Endothelial cell of umbilical vein (primary cell): ENCODE data around the gene ZNF625. TPM values are rescaled to one million over a fixed set of nuclear protein-coding genes. Genes with fewer than 3 reads are reported as not detected.

Experiments
- Bru-seq: library from RNA; stranded (reverse); fragments of 400-500 nt; gene quantifications from one replicate; lab custom pipeline; 2021; lab: Mats Ljungman, UMichigan
- BruChase-seq, 2 experiments: library from RNA; stranded (reverse); fragments of 400-500 nt; gene quantifications; one replicate each; lab custom pipeline; 2021; lab: Mats Ljungman, UMichigan
- BruUV-seq: library from RNA; stranded (reverse); fragments of 400-500 nt; replicated peaks from 2 replicates; lab custom pipeline; 2021; lab: Mats Ljungman, UMichigan
- CTCF ChIA-PET: fragments of 300-600, 350-600 bp; sonication (Branson Sonifier 250); formaldehyde crosslinking; loops from one replicate; lab custom pipeline; 2021; ENCODE audit warnings: antibody characterized with exemption, inconsistent platforms; lab: Charles Lee
- POLR2A ChIA-PET: fragments of 300-600, 350-600 bp; sonication (Branson Sonifier 250); formaldehyde crosslinking; loops from one replicate; lab custom pipeline; 2021; ENCODE audit warnings: antibody characterized with exemption, inconsistent platforms; lab: Charles Lee
- DNase-seq: peaks from one replicate; pipeline ENCODE4 v3.0.0-alpha.2; 2011; ENCODE audit warnings: low read depth, low spot score
- FAIRE-seq: peaks from 2 replicates; lab custom pipeline; 2011; peaks lifted over from hg19 to GRCh38; lab: Jason Lieb, UNC
- H2AFZ ChIP-seq: 2 replicates; pipeline ENCODE4 v1.6.0; 2012; ENCODE audit warnings: low read depth, low read length, control low read depth, inconsistent platforms
- H3K27ac ChIP-seq: 2 replicates; pipeline ENCODE4 v1.5.1; 2011; ENCODE audit warnings: low read depth, mild to moderate bottlenecking, control low read depth, low read length, moderate library complexity; ENCODE audit not compliant: insufficient read depth
- H3K27me3 ChIP-seq, 2 experiments: 2 replicates each; pipeline versions ENCODE4 v1.6.0 to v1.6.1; 2011; ENCODE audit warnings: low read length in 2 of 2, mixed read lengths in 1 of 2; ENCODE audit not compliant: control insufficient read depth in 2 of 2, insufficient read depth in 2 of 2
- H3K36me3 ChIP-seq, 2 experiments: 2 replicates in 1 of 2; 3 replicates in 1 of 2; pipeline ENCODE4 v1.5.1; 2011; ENCODE audit warnings: low read length in 2 of 2, mild to moderate bottlenecking in 1 of 2, moderate library complexity in 1 of 2; ENCODE audit not compliant: control insufficient read depth in 2 of 2, insufficient read depth in 2 of 2; ENCODE audit errors: extremely low read depth in 1 of 2
- H3K4me1 ChIP-seq: 3 replicates; pipeline ENCODE4 v1.5.1; 2011; ENCODE audit warnings: mild to moderate bottlenecking, low read length; ENCODE audit not compliant: control insufficient read depth, insufficient read depth; ENCODE audit errors: extremely low read depth
- H3K4me2 ChIP-seq: 2 replicates; pipeline ENCODE4 v1.6.1; 2011; ENCODE audit warnings: low read length, control low read depth, mixed read lengths; ENCODE audit not compliant: insufficient read depth
- H3K4me3 ChIP-seq, 3 experiments: fragments of 200-600 bp in 1 of 3; sonication (generic), shearing (Covaris generic) in 1 of 3; replicated peaks in 1 of 3; 2 replicates each; pipeline ENCODE4 v1.5.1; 2011 to 2016; ENCODE audit warnings: control low read depth in 3 of 3, low read length in 3 of 3, mild to moderate bottlenecking in 2 of 3, inconsistent platforms in 1 of 3, low read depth in 1 of 3, moderate library complexity in 1 of 3; ENCODE audit not compliant: insufficient read depth in 1 of 3
- H3K79me2 ChIP-seq: 2 replicates; pipeline ENCODE4 v1.6.0; 2012; ENCODE audit warnings: low read length, inconsistent platforms; ENCODE audit not compliant: control insufficient read depth, insufficient read depth
- H3K9ac ChIP-seq: replicated peaks from 2 replicates; pipeline ENCODE3; 2011; ENCODE audit warnings: low read length, control low read depth; ENCODE audit not compliant: insufficient read depth; ENCODE audit errors: extremely low read depth
- H3K9me1 ChIP-seq: replicated peaks from 3 replicates; pipeline ENCODE4 v1.6.0; 2011; ENCODE audit warnings: mild to moderate bottlenecking, low read length; ENCODE audit not compliant: control insufficient read depth, insufficient read depth; ENCODE audit errors: extremely low read depth
- H3K9me3 ChIP-seq: replicated peaks from 2 replicates; pipeline ENCODE4 v1.5.1; 2012; ENCODE audit warnings: low read length, inconsistent platforms; ENCODE audit not compliant: control insufficient read depth, insufficient read depth
- H4K20me1 ChIP-seq: replicated peaks from 2 replicates; pipeline ENCODE3; 2011; ENCODE audit warnings: mild to moderate bottlenecking, low read length; ENCODE audit not compliant: control insufficient read depth, insufficient read depth; ENCODE audit errors: extremely low read depth
- CTCF ChIP-seq, 2 donors: IDR thresholded peaks; 1 replicate in 1 of 2; 2 replicates in 1 of 2; pipeline ENCODE4 v1.5.1; 2011; ENCODE audit warnings: low read length in 2 of 2, mild to moderate bottlenecking in 2 of 2, moderate library complexity in 2 of 2, control low read depth in 1 of 2, inconsistent platforms in 1 of 2, low read depth in 1 of 2; ENCODE audit not compliant: insufficient read depth in 1 of 2; ENCODE audit errors: extremely low read depth in 1 of 2
- EZH2 ChIP-seq: IDR thresholded peaks from 2 replicates; pipeline ENCODE4 v1.6.1; 2012; ENCODE audit warnings: borderline replicate concordance, low read depth, mild to moderate bottlenecking, moderate library complexity, low read length, inconsistent platforms; ENCODE audit not compliant: severe bottlenecking
- FOS ChIP-seq: IDR thresholded peaks from 2 replicates; pipeline ENCODE4 v1.6.1; 2011; ENCODE audit warnings: mild to moderate bottlenecking, low read length, moderate library complexity, borderline replicate concordance; ENCODE audit not compliant: insufficient read depth
- GATA2 ChIP-seq: IDR thresholded peaks from 2 replicates; pipeline ENCODE4 v1.7.0; 2011; ENCODE audit warnings: low read depth, mild to moderate bottlenecking, moderate library complexity, mixed read lengths, low read length; ENCODE audit not compliant: insufficient read length, insufficient read depth
- JUN ChIP-seq: IDR thresholded peaks from 2 replicates; pipeline ENCODE4 v1.6.1; 2011; ENCODE audit warnings: borderline replicate concordance, low read depth; ENCODE audit not compliant: insufficient read length, insufficient read depth
- MAX ChIP-seq: IDR thresholded peaks from 2 replicates; pipeline ENCODE4 v1.6.1; 2011; ENCODE audit not compliant: insufficient read depth, insufficient read length
- MYC ChIP-seq: IDR thresholded peaks from one replicate; pipeline ENCODE4 v1.6.1; 2011; ENCODE audit warnings: mild to moderate bottlenecking, low read depth, low read length
- POLR2A ChIP-seq: IDR thresholded peaks from 2 replicates; pipeline ENCODE4 v1.6.1; 2012; ENCODE audit warnings: low read depth, mild to moderate bottlenecking, control low read depth, low read length
- POLR2AphosphoS5 ChIP-seq: IDR thresholded peaks from 2 replicates; pipeline ENCODE4 v1.6.1; 2012; ENCODE audit warnings: low read depth, mild to moderate bottlenecking, control low read depth, low read length, moderate library complexity; ENCODE audit not compliant: insufficient read depth
- dilution Hi-C: fragments of 300-500 bp; cut with MboI; formaldehyde crosslinking; loops from one replicate; pipeline ENCODE4 v1.15.0; 2019; ENCODE audit warnings: low sequenced_read_pairs; ENCODE audit not compliant: extremely low pct_ligation_motif_present
- intact Hi-C: fragments of 100-400 bp; cut with micrococcal nuclease; formaldehyde crosslinking; loops from one replicate; pipeline ENCODE4 v1.10.0; 2022
- long read RNA-seq: library from polyadenylated mRNA; stranded (forward); transcript quantifications from one replicate; pipeline ENCODE4 v2.0.0, GENCODE V29; 2021
- polyA minus RNA-seq, 3 experiments: library from RNA; depleted of rRNA, polyadenylated mRNA; stranded (reverse); fragments of >200 nt; gene quantifications; 1 replicate in 1 of 3; 2 replicates in 2 of 3; pipeline ENCODE4 v1.2.3, GENCODE V29; 2011
- polyA plus RNA-seq, 4 experiments: library from polyadenylated mRNA; depleted of rRNA in 3 of 4; stranded (reverse) in 3 of 4; unstranded in 1 of 4; fragments of >200 nt; gene quantifications; 2 replicates each; pipeline versions ENCODE4 v1.2.1 to v1.2.3, GENCODE V29; 2011 to 2012; ENCODE audit warnings: missing spikeins in 1 of 4
- total RNA-seq: library from RNA; stranded (reverse); gene quantifications from 2 replicates; pipeline ENCODE4 v1.2.3, GENCODE V29; 2021

Gene ZNF625
- total RNA-seq (6.7 and 7.1 TPM in 2 replicates), polyA plus RNA-seq (0.73 and 0.90 TPM in 2 replicates), polyA minus RNA-seq (4.4 and 8.0 TPM in 2 replicates), Bru-seq, nascent RNA (percentile 80 among the genes with signal in this experiment), BruChase-seq, experiment 1, labeled RNA remaining after a 6-hour chase (percentile 80 among the genes with signal in this experiment), BruChase-seq, experiment 2, labeled RNA remaining after a 2-hour chase (percentile 87 among the genes with signal in this experiment)
- polyA plus RNA-seq (2011; cell fraction: cytosol; rRNA removed): 1.3 and 2.1 TPM in 2 replicates
- 4.0 and 4.2 TPM in 2 replicates for polyA plus RNA-seq (2011; cell fraction: nucleus; rRNA removed)
- 1.1 and 1.3 TPM in 2 replicates for polyA plus RNA-seq (2012)
- not detected for polyA minus RNA-seq (2011; cell fraction: cytosol; rRNA and poly(A)+ RNA removed)
- 3.6 TPM in 2 replicates for polyA minus RNA-seq (2011; cell fraction: nucleus; rRNA and poly(A)+ RNA removed)
- long read RNA-seq, partial matches to known transcripts: 0 of 1 reads
- long read RNA-seq, other reads (novel, unspliced or antisense): 1 of 1 reads

GRCh38 chr19:12156223-12157058 is at the start of gene ZNF625:
Gene ZNF625, minus strand, starts transcription at chr19:12156734. Its CDS starts 176 bp downstream, at chr19:12156558.
- intact Hi-C loops: no loop called here
- Histone ChIP-seq H3K9ac (peak within 1 kb of the TSS; percentile 56), H3K4me3 (peak within 1 kb of the TSS; percentile 80 to 97 (median 87)), H4K20me1 (no peaks in the 10 kb centered on the region), H3K36me3 (no peaks in the 10 kb centered on the region), H3K4me2 (peak within 1 kb of the TSS; percentile 73), H3K4me1 (peaks cover 10% of the 10 kb centered on the region), H3K79me2 (peaks cover 9% of the 10 kb centered on the region), H3K9me3 (no peaks in the 10 kb centered on the region), H3K27me3 (no peaks in the 10 kb centered on the region), H3K27ac (peak within 1 kb of the TSS; percentile 52), H2AFZ (peak within 1 kb of the TSS; percentile 100), H3K9me1 (no peaks in the 10 kb centered on the region)
- ChIA-PET POLR2A (no interaction called here), CTCF (interaction anchor here (0.5 to 1.3 kb wide), 3 partner anchors 16 to 386 kb away, joined by 3 to 8 read pairs (median 3); partner anchors contain the start of gene ZNF20)
- DNase-seq (peak; percentile 75), FAIRE-seq (peak; percentile 88)
- no peak for TF ChIP-seq MYC
- peak; percentile 68 for TF ChIP-seq POLR2AphosphoS5
- TF ChIP-seq POLR2A: peak; percentile 83
- no peak for TF ChIP-seq JUN
- dilution Hi-C loops: no loop called here
- BruUV-seq: TSS peak; percentile 17

GRCh38 chr19:12205296-12205695 is 48.8 kb upstream of the ZNF625 start:
- Histone ChIP-seq H3K4me3 (no peak overlapping the region), H3K27ac (no peak overlapping the region), H2AFZ (no peak overlapping the region), H3K79me2 (no peaks in the 10 kb centered on the region), H3K4me1 (no peaks in the 10 kb centered on the region), H3K9me3 (peaks cover 6% of the 10 kb centered on the region), H4K20me1 (no peaks in the 10 kb centered on the region), H3K9me1 (no peaks in the 10 kb centered on the region), H3K9ac (no peak overlapping the region), H3K27me3 (no peaks in the 10 kb centered on the region), H3K36me3 (no peaks in the 10 kb centered on the region), H3K4me2 (no peak overlapping the region)
- no peak for FAIRE-seq
- no peak for TF ChIP-seq POLR2AphosphoS5
- TF ChIP-seq EZH2: no peak
- no peak for TF ChIP-seq MYC
- no peak for TF ChIP-seq GATA2
- TF ChIP-seq CTCF (IDR thresholded peaks at IDR 0.05; ENCODE audit: extremely low read depth in 1 of 2, insufficient read depth in 1 of 2, low read depth in 1 of 2, low read length in 2 of 2): no peak
- no peak for TF ChIP-seq FOS
- no peak for TF ChIP-seq POLR2A
- no peak for TF ChIP-seq MAX
- no peak for TF ChIP-seq JUN
- DNase-seq: no peak
- POLR2A ChIA-PET: no interaction called here
- intact Hi-C loops: no loop called here
- CTCF ChIA-PET: interaction anchor here (0.7 kb wide), 1 partner anchor 93 kb away, joined by 3 read pairs; no protein-coding TSS in a partner anchor
- no TSS peak for BruUV-seq
- dilution Hi-C loops: no loop called here
